HFF-Myc (cell line): Measurements from ENCODE around the gene MYL12A.
"Not testable (repeated sequence)": the region's sequence is repeated elsewhere in the genome, so short reads cannot be mapped to it uniquely, and the experiment has no call there.

Experiments
- DNase-seq: peaks from one replicate; pipeline ENCODE4 v3.0.0-alpha.2; 2011; ENCODE audit warnings: low read depth; ENCODE audit errors: extremely low read depth
- H3K4me3 ChIP-seq: replicated peaks from 2 replicates; pipeline ENCODE4 v1.5.1; 2011; ENCODE audit warnings: low read depth, mild to moderate bottlenecking, control low read depth, low read length
- TF ChIP-seq, protein P1 (sequence below): IDR thresholded peaks from 2 replicates; pipeline ENCODE4 v1.5.1; 2012; ENCODE audit warnings: mild to moderate bottlenecking, low read depth, low read length, control low read depth; ENCODE audit errors: missing control alignments

The MYL12A gene

DNA sequence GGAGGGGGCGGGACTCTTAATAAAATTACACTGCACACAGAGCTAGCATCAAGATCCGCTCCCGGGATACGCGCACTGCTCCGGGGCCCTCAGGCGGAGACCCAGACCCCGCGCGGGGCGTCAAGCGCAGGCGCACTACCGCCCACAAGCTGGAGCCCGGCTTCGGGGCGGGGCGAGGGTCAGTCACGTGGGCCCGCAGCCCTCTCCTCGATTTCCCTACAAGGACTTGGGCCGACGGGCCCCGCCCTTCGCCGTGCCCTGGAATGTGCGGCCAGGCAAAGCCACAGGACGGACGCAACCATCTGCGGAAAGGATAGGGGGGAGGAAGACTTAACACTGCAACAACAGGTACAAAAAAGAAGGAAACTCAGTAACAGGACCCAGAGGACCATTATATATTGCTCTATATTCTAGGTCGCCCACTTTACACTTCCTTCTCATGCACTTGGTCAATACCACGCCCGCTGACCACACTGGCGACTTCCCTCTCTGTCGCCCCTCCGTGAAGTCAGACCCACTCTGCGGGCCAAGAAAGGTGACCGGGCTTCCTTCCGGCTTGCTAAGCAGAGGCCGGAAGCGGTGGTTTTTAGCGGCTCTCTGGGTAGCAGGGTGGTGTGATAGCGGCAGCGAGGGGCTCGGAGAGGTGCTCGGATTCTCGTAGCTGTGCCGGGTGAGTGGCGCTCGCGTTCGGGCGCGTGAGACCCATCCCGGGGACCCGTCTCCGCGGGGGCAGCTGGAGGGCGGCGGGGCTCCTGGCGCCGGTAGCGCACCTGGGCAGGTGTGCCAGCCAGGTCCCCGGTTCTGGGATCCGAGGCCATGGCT lies at the start of gene MYL12A:
Gene MYL12A, plus strand, starts transcription at position 562 of the 822 bp plus-strand sequence. CDS start 5,447 bp downstream, outside the sequence.
- H3K4me3 ChIP-seq, result peak within 1 kb of the TSS; percentile 88
- TF ChIP-seq, protein P1, sequence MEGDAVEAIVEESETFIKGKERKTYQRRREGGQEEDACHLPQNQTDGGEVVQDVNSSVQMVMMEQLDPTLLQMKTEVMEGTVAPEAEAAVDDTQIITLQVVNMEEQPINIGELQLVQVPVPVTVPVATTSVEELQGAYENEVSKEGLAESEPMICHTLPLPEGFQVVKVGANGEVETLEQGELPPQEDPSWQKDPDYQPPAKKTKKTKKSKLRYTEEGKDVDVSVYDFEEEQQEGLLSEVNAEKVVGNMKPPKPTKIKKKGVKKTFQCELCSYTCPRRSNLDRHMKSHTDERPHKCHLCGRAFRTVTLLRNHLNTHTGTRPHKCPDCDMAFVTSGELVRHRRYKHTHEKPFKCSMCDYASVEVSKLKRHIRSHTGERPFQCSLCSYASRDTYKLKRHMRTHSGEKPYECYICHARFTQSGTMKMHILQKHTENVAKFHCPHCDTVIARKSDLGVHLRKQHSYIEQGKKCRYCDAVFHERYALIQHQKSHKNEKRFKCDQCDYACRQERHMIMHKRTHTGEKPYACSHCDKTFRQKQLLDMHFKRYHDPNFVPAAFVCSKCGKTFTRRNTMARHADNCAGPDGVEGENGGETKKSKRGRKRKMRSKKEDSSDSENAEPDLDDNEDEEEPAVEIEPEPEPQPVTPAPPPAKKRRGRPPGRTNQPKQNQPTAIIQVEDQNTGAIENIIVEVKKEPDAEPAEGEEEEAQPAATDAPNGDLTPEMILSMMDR, result no peak
- DNase-seq, result peak; percentile 94

DNA sequence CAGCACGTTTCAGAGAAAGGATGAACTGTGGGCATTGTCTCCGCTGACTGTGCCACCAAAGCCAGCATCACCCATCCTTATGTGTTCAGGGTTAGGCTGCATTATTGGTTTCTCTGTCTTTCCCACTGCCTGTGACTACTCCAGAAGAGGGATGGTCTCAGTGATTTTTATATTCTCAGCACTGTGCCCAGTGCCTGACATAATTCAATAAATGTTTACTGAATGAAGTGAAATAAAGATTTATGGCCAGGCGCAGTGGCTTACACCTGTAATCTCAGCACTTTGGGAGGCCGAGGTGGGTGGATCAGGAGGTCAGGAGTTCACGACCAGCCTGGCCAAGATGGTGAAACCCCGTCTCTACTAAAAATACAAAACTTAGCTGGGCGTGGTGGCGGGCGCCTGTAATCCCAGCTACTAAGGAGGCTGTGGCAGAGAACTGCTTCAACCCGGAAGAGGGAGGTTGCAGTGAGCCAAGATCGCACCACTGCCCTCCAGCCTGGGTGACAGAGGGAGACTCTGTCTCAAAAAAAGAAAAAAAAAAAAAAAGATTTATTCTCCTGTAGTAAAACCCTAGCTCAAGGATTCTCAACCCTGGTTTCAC lies 49.2 kb upstream of the MYL12A start:
- not testable (repeated sequence) for H3K4me3 ChIP-seq, DNase-seq

DNA sequence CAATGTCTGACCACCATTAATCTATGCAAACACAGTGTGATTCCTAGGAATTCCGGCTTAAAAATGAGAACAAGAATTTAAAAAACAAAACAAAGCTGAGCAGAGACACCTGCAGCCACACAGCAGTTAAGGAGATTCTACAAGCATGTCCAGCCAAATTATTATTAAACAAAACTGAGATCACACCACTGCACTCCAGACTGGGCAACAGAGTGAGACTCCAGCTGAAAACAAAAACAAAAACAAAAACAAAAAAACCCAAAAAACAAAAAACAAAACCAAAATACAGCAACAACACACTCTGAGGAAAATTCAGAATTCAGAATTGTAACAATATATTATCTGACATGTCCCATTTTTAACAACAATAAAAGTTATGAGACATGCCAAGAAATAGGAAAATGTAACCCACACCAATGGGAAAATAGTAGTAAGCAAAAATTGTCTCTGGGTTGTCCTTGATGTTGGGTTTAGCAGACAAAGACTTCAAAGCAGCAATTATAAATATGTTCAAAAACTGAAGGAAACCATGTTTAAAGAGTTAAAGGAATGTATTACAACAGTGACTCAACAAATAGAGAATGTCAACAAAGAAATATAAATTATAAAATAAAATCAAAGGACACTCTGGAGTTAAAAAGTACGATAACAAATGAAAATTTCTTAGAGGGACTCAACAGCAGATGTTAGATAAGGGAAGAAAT lies 47.5 kb upstream of the MYL12A start:
- TF ChIP-seq, protein P1, result no peak
- DNase-seq, result no peak
- H3K4me3 ChIP-seq, result no peak overlapping the region

DNA sequence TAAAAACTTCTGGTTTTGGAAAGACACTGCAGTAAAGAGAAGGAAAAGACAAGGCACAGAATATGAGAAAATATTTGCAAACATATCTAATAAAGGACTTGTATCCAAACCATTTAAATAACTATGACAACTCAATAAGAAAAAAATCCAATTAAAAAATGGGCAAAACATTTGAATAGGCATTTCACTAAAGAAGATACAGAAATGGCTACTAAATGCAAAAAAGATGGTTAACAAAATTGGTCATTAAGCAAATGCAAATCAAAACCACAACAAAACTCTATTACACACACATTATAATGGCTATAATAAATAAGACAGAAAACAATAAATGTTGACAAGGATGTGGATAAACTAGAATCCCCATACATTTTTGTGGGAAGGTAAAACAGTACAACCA lies 42.4 kb upstream of the MYL12A start:
- H3K4me3 ChIP-seq, result no peak overlapping the region
- TF ChIP-seq, protein P1, result no peak
- no peak for DNase-seq

DNA sequence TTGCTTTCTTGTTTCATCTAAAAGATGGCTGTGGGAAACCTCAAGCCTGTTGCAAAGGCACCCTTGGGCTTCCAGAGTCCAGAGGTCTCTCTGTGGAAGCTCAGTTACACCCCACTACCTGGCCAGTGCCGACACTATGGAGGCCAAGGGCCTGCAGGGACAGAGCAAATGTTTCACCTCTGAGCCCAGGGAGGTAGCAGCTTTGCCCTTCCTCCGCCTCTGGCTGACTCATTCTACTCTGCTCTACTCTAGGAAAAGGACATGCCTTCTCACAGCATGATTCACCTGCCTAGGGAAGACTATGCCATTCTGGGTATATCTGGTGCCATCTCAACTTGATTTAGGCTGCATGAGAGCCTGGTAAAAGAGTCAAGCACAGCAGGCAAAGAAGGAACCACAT lies 40.0 kb upstream of the MYL12A start:
- no peak for DNase-seq
- TF ChIP-seq, protein P1, result no peak
- no peak overlapping the region for H3K4me3 ChIP-seq

DNA sequence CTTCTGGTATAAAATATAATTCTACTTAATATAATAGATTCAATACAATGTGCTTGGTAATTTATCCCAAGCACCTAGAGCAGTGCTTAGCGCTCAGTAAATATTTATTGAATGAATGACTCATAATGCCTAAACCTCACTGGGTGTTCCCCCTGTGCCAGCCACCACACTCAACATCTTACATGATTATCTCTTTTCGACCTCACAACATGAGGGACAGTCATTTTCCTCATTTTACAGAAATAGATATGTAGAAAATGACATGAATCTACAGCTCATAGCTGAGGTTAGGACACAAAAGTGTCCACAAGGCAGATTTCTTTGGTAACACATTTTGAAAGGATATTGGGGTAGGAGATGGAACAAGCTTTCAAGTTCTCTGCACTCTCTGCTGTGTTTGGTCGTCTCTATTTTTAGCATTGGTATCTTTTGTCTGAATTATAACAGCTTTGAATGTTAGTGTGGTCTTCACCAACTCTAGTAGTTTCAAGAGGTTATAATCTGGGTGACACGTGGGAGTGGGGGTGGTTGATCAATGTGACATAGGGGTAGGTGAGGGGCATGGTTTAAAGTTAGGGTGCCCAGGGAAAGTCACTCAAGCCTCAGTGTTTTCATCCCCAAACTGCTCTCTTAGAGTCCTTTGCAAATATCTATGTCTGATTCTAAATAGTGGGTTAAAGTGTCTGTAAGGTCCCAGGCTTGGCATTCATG lies 37.6 kb upstream of the MYL12A start:
- TF ChIP-seq, protein P1, result no peak
- H3K4me3 ChIP-seq, result no peak overlapping the region
- DNase-seq, result no peak
